OCI-LY7 (cell line): ENCODE data around the gene CCDC83. TPM values are rescaled to one million over a fixed set of nuclear protein-coding genes. Genes with fewer than 3 reads are reported as not detected.

Experiments
- BruUV-seq: library from RNA; stranded (reverse); fragments of 400-500 nt; replicated peaks from 2 replicates; lab custom pipeline; 2021; lab: Mats Ljungman, UMichigan
- CTCF ChIA-PET: fragments of 300-600 bp; sonication (Branson Sonifier 250); formaldehyde crosslinking; loops from one replicate; lab custom pipeline; 2022; ENCODE audit warnings: antibody characterized with exemption; ENCODE audit not compliant: unreplicated experiment; lab: Charles Lee
- POLR2A ChIA-PET: fragments of 300-600 bp; sonication (Branson Sonifier 250); formaldehyde crosslinking; loops from one replicate; lab custom pipeline; 2022; ENCODE audit warnings: antibody characterized with exemption; lab: Charles Lee
- DNase-seq: peaks from one replicate; pipeline ENCODE4 v3.0.0-alpha.2; 2015; ENCODE audit warnings: low spot score
- H2AFZ ChIP-seq: fragments of 200-600 bp; sonication (generic), shearing (Covaris generic); 2 replicates; pipeline ENCODE4 v1.6.1; 2014; ENCODE audit warnings: mild to moderate bottlenecking, antibody characterized with exemption, low read length, moderate library complexity
- H3K27ac ChIP-seq: fragments of 200-600 bp; sonication (generic); 2 replicates; pipeline ENCODE4 v1.5.1; 2014; ENCODE audit warnings: mixed run types, low read depth, mild to moderate bottlenecking, moderate library complexity, low read length, inconsistent platforms; ENCODE audit not compliant: poor library complexity, severe bottlenecking
- H3K36me3 ChIP-seq: fragments of 200-600 bp; sonication (generic); 2 replicates; pipeline ENCODE4 v1.6.1; 2014; ENCODE audit warnings: mild to moderate bottlenecking, antibody characterized with exemption, low read length, moderate library complexity, mixed read lengths; ENCODE audit not compliant: insufficient read depth
- H3K4me1 ChIP-seq: fragments of 200-600 bp; sonication (generic); 2 replicates; pipeline ENCODE4 v1.5.1; 2014; ENCODE audit warnings: mild to moderate bottlenecking, low read length; ENCODE audit not compliant: insufficient read depth, poor library complexity, severe bottlenecking
- H3K4me2 ChIP-seq: fragments of 200-600 bp; sonication (generic); 2 replicates; pipeline ENCODE4 v1.6.1; 2014; ENCODE audit warnings: mild to moderate bottlenecking, low read length
- H3K4me3 ChIP-seq: fragments of 200-600 bp; sonication (generic); 2 replicates; pipeline ENCODE4 v1.5.1; 2014; ENCODE audit warnings: mild to moderate bottlenecking, low read depth, low read length; ENCODE audit not compliant: poor library complexity, severe bottlenecking
- H3K79me2 ChIP-seq: fragments of 200-600 bp; sonication (generic); 2 replicates; pipeline ENCODE4 v1.6.1; 2016; ENCODE audit warnings: low read depth, mild to moderate bottlenecking, low read length, moderate library complexity, mixed read lengths; ENCODE audit not compliant: insufficient read depth
- H3K9me2 ChIP-seq: fragments of 200-600 bp; sonication (generic); 2 replicates; pipeline ENCODE4 v1.6.1; 2016; ENCODE audit warnings: mild to moderate bottlenecking, low read length, mixed read lengths; ENCODE audit not compliant: insufficient read depth
- H3K9me3 ChIP-seq: fragments of 200-600 bp; sonication (generic); 2 replicates; pipeline ENCODE4 v1.6.1; 2014; ENCODE audit warnings: mild to moderate bottlenecking, mixed run types, low read length, mixed read lengths
- H4K20me1 ChIP-seq: fragments of 200-600 bp; sonication (generic); 2 replicates; pipeline ENCODE4 v1.6.1; 2014; ENCODE audit warnings: mild to moderate bottlenecking, antibody characterized with exemption, low read length, moderate library complexity, mixed read lengths; ENCODE audit not compliant: insufficient read depth
- CTCF ChIP-seq: fragments of 200-600 bp; sonication (generic); conservative IDR thresholded peaks from 2 replicates; pipeline ENCODE4 v1.5.1; 2014; ENCODE audit warnings: mild to moderate bottlenecking, antibody characterized with exemption, low read length, moderate library complexity, mixed read lengths
- EZH2phosphoT487 ChIP-seq: fragments of 200-600 bp; sonication (generic); IDR thresholded peaks from 2 replicates; pipeline ENCODE4 v1.6.1; 2018; ENCODE audit warnings: low read depth, borderline replicate concordance, mild to moderate bottlenecking, mixed run types, antibody characterized with exemption, low read length, moderate library complexity, mixed read lengths
- intact Hi-C: fragments of 100-400 bp; cut with micrococcal nuclease; formaldehyde crosslinking; loops from one replicate; pipeline ENCODE4 v1.10.0; 2022; ENCODE audit not compliant: unreplicated experiment
- total RNA-seq, 2 experiments: library from RNA; depleted of rRNA in 1 of 2; stranded (reverse); fragments of >200 nt in 1 of 2; shearing (Covaris generic) in 1 of 2; gene quantifications; 2 replicates each; pipeline ENCODE4 v1.2.3, GENCODE V29; 2014 to 2022

Gene CCDC83
- total RNA-seq, 2 experiments from 2014 or later: not detected

- no peaks in the 10 kb centered on the region for H4K20me1 ChIP-seq
- ChIA-PET CTCF (no interaction called here), POLR2A (interaction anchor here (0.8 to 1.1 kb wide), 2 partner anchors 21 to 112 kb away, joined by 3 read pairs; no protein-coding TSS in a partner anchor)
- intact Hi-C loops: no loop called here
- no peak overlapping the region for H3K4me2 ChIP-seq
- H3K4me3 ChIP-seq: no peak overlapping the region
- DNase-seq: no peak
- no peaks in the 10 kb centered on the region for H3K9me2 ChIP-seq
- BruUV-seq: no TSS peak
- H3K27ac ChIP-seq: no peak overlapping the region
- no peaks in the 10 kb centered on the region for H3K79me2 ChIP-seq
- no peaks in the 10 kb centered on the region for H3K36me3 ChIP-seq
- no peak for TF ChIP-seq EZH2phosphoT487
- no peak for TF ChIP-seq CTCF
- peaks cover 30% of the 10 kb centered on the region for H3K4me1 ChIP-seq
- no peak overlapping the region for H2AFZ ChIP-seq
- no peaks in the 10 kb centered on the region for H3K9me3 ChIP-seq
Measured at GRCh38 chr11:85813721-85814120, 41.5 kb upstream of the CCDC83 start.

- no peaks in the 10 kb centered on the region for H3K9me2 ChIP-seq
- H3K36me3 ChIP-seq: no peaks in the 10 kb centered on the region
- ChIA-PET POLR2A (interaction anchor here (0.6 kb wide), 2 partner anchors 10 to 113 kb away, joined by 3 read pairs; no protein-coding TSS in a partner anchor), CTCF (no interaction called here)
- no peak overlapping the region for H3K4me3 ChIP-seq
- H4K20me1 ChIP-seq: no peaks in the 10 kb centered on the region
- H3K4me1 ChIP-seq: peaks cover 14% of the 10 kb centered on the region
- H3K79me2 ChIP-seq: no peaks in the 10 kb centered on the region
- no peaks in the 10 kb centered on the region for H3K9me3 ChIP-seq
- no peak overlapping the region for H2AFZ ChIP-seq
- no peak for TF ChIP-seq EZH2phosphoT487
- no peak for TF ChIP-seq CTCF
- intact Hi-C loops: no loop called here
- BruUV-seq: no TSS peak
- H3K4me2 ChIP-seq: no peak overlapping the region
- no peak overlapping the region for H3K27ac ChIP-seq
- DNase-seq: no peak
Measured at GRCh38 chr11:85815186-85815931, 39.8 kb upstream of the CCDC83 start.

GRCh38 chr11:85819441-85819840 is 35.7 kb upstream of the CCDC83 start:
- BruUV-seq: no TSS peak
- CTCF ChIA-PET: no interaction called here
- Histone ChIP-seq H3K9me2 (no peaks in the 10 kb centered on the region), H4K20me1 (no peaks in the 10 kb centered on the region), H3K9me3 (no peaks in the 10 kb centered on the region), H3K4me2 (no peak overlapping the region), H3K27ac (no peak overlapping the region), H3K4me3 (no peak overlapping the region), H3K36me3 (no peaks in the 10 kb centered on the region), H3K79me2 (no peaks in the 10 kb centered on the region), H3K4me1 (no peaks in the 10 kb centered on the region), H2AFZ (no peak overlapping the region)
- DNase-seq: no peak
- TF ChIP-seq CTCF (no peak), EZH2phosphoT487 (no peak)
- POLR2A ChIA-PET: interaction anchor here (0.6 kb wide), 1 partner anchor 526 kb away, joined by 3 read pairs; no protein-coding TSS in a partner anchor
- intact Hi-C loops: no loop called here
